ENCODE data around the gene PID1.

PID1 gene

GRCh38 chr2:229153267-229153666, 117.8 kb downstream of the PID1 start:
- Histone ChIP-seq H3K4me1 (ENCODE audit: low read length) (no peaks in the 10 kb centered on the region), H3K4me3 (ENCODE audit: low read length) (no peak overlapping the region), H3F3A (ENCODE audit: insufficient read depth, low read length) (no peaks in the 10 kb centered on the region), H2AFZ (ENCODE audit: low read length) (no peak overlapping the region), H4K20me1 (ENCODE audit: insufficient read depth, low read length) (no peaks in the 10 kb centered on the region), H3K9ac (ENCODE audit: low read length) (no peak overlapping the region), H3K79me2 (ENCODE audit: low read length) (no peaks in the 10 kb centered on the region), H3K27me3 (replicated peaks; ENCODE audit: insufficient read depth, low read length) (no peaks in the 10 kb centered on the region), H3K4me2 (ENCODE audit: low read depth, low read length) (no peak overlapping the region), H3K9me2 (replicated peaks; ENCODE audit: insufficient read depth, low read length) (no peaks in the 10 kb centered on the region), H3K27ac (ENCODE audit: low read length) (no peak overlapping the region), H3K36me3 (replicated peaks; ENCODE audit: insufficient read depth, low read length) (no peaks in the 10 kb centered on the region), H3K9me3 (replicated peaks; ENCODE audit: insufficient read depth, low read length) (no peaks in the 10 kb centered on the region)
- TF ChIP-seq CTCF (IDR thresholded peaks at IDR 0.05; ENCODE audit: low read length) (no peak), EZH2phosphoT487 (IDR thresholded peaks at IDR 0.05; ENCODE audit: low read length) (no peak), EZH2 (optimal IDR thresholded peaks at IDR 0.05; ENCODE audit: low read depth, low read length) (no peak)
- DNase-seq = no peak

DNA sequence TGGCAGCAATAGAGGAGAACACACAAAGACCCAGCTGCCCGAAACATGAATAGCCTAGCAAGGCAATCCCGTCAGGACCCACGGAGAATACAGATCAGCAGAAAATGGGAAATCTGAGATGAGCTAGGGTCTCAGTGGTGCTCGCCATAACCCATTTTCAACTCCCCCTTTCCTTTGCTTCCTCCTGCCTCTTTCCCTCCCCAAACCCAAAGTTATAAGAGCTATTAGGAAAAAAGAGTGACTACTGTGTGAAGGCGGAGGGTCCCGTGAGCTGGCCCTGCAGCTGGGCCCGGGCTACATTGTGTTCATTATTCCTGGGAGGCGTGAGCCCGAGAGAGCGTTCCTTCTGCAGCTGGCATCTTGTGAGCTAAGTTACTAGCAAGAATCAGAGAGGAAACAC, 118.4 kb downstream of the PID1 start:
- no peak overlapping the region for H3K4me3 ChIP-seq (ENCODE audit: low read length)
- H3K79me2 ChIP-seq (ENCODE audit: low read length) = no peaks in the 10 kb centered on the region
- H3K9me3 ChIP-seq (replicated peaks; ENCODE audit: insufficient read depth, low read length) = no peaks in the 10 kb centered on the region
- no peaks in the 10 kb centered on the region for H3F3A ChIP-seq (ENCODE audit: insufficient read depth, low read length)
- no peak overlapping the region for H2AFZ ChIP-seq (ENCODE audit: low read length)
- no peaks in the 10 kb centered on the region for H3K4me1 ChIP-seq (ENCODE audit: low read length)
- no peaks in the 10 kb centered on the region for H3K9me2 ChIP-seq (replicated peaks; ENCODE audit: insufficient read depth, low read length)
- no peaks in the 10 kb centered on the region for H3K36me3 ChIP-seq (replicated peaks; ENCODE audit: insufficient read depth, low read length)
- H3K4me2 ChIP-seq (ENCODE audit: low read depth, low read length) = no peak overlapping the region
- TF ChIP-seq EZH2 (optimal IDR thresholded peaks at IDR 0.05; ENCODE audit: low read depth, low read length) (no peak), CTCF (IDR thresholded peaks at IDR 0.05; ENCODE audit: low read length) (no peak), EZH2phosphoT487 (IDR thresholded peaks at IDR 0.05; ENCODE audit: low read length) (no peak)
- H3K9ac ChIP-seq (ENCODE audit: low read length) = no peak overlapping the region
- no peak overlapping the region for H3K27ac ChIP-seq (ENCODE audit: low read length)
- H4K20me1 ChIP-seq (ENCODE audit: insufficient read depth, low read length) = no peaks in the 10 kb centered on the region
- DNase-seq = no peak
- H3K27me3 ChIP-seq (replicated peaks; ENCODE audit: insufficient read depth, low read length) = no peaks in the 10 kb centered on the region

- Histone ChIP-seq H3K27ac (ENCODE audit: low read length) (no peak overlapping the region), H3K36me3 (replicated peaks; ENCODE audit: insufficient read depth, low read length) (no peaks in the 10 kb centered on the region), H3K9ac (ENCODE audit: low read length) (no peak overlapping the region), H3K9me2 (replicated peaks; ENCODE audit: insufficient read depth, low read length) (no peaks in the 10 kb centered on the region), H3K4me3 (ENCODE audit: low read length) (no peak overlapping the region), H3K27me3 (replicated peaks; ENCODE audit: insufficient read depth, low read length) (no peaks in the 10 kb centered on the region), H3F3A (ENCODE audit: insufficient read depth, low read length) (no peaks in the 10 kb centered on the region), H3K79me2 (ENCODE audit: low read length) (no peaks in the 10 kb centered on the region), H4K20me1 (ENCODE audit: insufficient read depth, low read length) (no peaks in the 10 kb centered on the region), H3K4me1 (ENCODE audit: low read length) (no peaks in the 10 kb centered on the region), H3K4me2 (ENCODE audit: low read depth, low read length) (no peak overlapping the region), H2AFZ (ENCODE audit: low read length) (no peak overlapping the region), H3K9me3 (replicated peaks; ENCODE audit: insufficient read depth, low read length) (no peaks in the 10 kb centered on the region)
- no peak for DNase-seq
- TF ChIP-seq CTCF (IDR thresholded peaks at IDR 0.05; ENCODE audit: low read length) (no peak), EZH2phosphoT487 (IDR thresholded peaks at IDR 0.05; ENCODE audit: low read length) (no peak), EZH2 (optimal IDR thresholded peaks at IDR 0.05; ENCODE audit: low read depth, low read length) (no peak)
These were observed 120.8 kb downstream of the PID1 start for GRCh38 chr2:229150317-229150716.
